Activated CD8-positive, alpha-beta memory T cell treated with anti-CD3 and anti-CD28 coated beads for 48 hours (primary cell): ENCODE data around the gene DSG3.
"Not testable (repeated sequence)": the region's sequence is repeated elsewhere in the genome, so short reads cannot be mapped to it uniquely, and the experiment has no call there.

ENCODE experiments used
- DNase-seq, 3 experiments: peaks; one replicate each; pipeline ENCODE4 v3.0.0-alpha.2; 2020; ENCODE audit warnings: low read depth in 2 of 3, low spot score in 2 of 3

The DSG3 gene

DNA sequence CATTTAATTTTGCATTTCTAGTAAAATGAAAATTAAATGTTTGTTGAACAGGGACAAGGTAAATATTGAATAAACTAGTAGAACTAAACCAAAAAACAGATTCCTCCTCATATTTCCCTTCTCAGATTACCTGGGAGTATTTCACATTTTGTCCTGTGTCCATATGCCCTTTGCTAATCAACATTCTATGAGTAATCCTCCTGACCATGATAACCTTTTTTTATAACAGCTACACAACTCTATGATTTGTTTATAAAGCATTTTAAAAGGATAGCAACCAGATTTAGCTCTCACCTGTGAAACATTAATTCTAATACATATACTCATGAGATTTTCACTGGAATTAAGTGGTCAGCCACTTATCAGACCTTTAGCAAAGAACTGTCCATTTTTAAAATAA is 43.3 kb downstream of the DSG3 start:
- no peak for DNase-seq

DNA sequence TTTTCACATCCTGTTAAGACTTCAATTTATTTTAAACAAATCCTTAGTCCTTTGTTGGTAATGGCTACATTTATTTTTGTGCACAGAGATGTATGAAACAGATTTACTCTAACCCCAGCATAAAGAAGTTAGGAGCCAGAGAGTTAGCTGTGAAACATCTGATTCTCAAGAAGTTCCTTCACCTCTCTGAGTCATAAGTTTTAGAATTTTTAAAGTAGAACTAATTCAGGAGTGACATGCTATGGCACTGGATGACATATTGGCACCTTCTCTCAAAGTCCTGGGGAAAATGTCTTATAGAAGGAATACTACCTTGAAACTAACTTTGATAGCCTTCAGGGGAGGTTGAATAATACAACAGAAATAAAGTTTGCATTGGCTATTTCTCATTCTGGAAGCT is 44.0 kb downstream of the DSG3 start:
- DNase-seq = no peak

DNA sequence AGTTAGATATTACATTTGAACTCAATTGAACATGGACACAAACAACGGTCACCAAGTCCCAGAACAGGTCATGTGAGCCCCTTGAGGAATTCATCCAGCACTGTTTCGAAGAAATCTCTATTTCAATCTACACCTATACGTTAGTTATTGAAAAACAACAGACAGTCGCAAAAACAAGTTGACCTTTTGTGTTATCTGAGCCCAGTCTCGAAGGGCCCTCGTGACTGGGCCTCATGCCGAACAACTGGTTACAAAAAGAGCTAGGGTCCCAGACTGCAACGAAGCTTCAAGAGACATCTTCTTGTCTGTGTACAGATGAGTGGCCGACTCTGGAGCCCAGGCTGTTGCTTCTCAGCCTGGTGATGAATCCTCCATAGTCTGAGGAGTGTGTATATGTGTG is 45.1 kb downstream of the DSG3 start:
- no peak for DNase-seq

DNA sequence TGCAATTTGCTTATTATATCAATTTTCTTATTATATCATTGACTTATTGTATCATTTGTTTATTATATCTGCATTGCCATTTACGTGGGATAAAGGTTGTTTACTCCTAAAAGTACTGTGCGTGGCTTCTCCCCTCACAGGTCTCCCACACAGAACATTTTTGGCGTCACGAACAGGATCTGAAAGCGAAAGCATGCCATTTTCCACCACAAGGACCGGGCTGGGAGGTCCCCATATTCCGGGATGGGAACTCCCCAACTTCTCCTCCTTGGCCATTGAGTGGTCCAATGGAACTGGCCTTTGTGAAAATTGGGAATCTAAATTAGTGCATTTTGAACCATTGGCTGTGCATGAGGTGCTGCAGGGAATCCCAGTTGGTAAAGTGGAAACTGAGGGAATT is 45.6 kb downstream of the DSG3 start:
- DNase-seq = no peak

DNA sequence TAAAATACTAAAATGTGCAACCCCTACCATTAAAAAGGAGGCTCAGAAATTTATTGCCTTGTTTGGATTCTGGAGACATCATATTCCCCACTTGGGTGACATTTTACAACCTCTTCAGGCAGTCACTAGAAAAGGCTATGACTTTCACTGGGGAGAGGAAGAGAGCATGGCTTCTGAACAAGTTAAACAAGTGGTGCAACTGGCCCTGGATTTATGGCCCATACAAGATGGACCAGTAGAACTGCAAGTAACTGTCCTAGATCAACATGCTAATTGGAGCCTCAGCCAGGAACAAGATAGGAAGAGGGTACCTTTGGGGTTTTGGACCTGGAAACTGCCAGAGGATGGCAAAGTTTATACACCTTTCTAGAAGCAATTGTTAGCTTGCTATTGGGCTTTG is 46.4 kb downstream of the DSG3 start:
- DNase-seq = no peak

DNA sequence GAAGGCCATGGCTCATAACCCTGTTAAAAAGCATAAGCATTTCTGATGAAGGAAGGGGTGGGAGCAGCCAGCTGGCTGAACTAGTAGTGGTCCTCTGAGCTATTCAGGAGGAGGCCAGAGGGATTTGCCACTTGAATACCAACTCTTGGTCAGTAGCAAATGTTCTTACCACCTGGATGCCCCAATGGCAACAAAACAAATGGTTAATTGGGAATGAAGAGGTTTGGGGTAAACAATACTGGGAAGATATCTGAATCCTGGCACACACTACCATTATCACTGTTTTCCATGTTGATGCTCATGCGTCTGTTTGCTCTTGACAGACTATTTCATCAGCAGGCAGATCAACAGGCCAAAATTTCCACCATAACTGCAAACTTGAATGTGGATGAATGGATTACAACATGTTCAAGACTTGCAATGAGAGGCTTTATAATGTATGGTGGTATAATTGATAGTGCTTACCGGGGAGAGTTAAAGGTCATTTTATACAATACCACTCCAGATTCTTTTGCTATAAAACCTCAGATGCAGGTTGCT is 47.2 kb downstream of the DSG3 start:
- DNase-seq = not testable (repeated sequence)

DNA sequence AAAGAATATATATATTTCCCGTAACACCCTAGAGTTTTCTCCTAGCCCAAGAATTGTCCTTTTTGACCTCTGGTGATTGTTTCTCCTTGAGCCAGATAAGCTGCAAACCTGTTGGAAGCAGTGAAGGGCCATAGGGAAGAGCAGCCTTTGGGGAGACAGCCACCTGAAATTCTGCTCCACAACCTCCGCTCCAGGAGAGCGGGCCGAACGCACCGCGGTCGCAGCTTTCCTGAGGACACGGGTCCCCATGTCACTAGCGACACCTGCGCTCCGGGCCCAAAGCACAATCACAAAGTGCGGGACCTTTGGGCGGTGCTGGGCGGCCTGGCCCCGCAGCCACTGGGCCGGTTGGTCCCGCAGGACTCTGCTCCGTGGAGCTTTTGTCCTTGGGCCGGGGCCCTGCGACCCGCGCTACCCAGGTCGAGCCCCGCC is 49.9 kb downstream of the DSG3 start:
- no peak for DNase-seq

DNA sequence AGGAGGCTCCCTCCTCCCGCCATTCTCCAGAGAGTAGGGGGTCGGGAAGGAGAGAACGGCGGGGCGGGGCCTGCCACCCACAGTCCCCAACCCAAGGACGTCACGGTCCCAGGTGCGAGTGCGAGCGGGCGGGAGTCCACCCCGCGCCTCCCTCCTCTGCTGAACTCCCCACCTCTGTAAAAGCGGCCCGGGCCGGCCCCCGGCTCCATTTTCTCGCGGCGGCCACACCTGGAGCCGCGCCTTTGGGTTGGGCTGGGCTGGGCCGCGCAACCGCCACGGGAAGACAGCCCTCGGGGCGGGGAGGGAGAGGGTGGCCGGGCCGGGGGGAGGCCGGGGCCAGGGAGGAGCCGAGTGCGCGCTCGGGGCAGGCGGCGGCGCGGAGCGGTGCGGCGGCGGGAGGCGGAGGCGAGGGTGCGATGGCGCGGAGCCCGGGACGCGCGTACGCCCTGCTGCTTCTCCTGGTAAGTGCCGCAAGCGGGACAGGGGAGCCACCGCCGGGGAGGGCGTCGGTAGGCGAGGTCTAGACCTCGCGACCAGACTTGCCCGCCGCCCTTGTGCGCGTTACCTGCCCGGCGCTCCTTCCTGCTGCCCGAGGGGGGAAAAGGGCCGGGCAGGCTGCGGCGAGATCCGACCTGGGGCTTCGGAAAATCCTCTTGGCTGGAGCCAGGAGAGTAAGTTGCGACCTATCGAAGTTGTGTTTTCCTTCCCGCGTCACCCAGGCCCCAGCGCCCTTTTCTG is 50.5 kb downstream of the DSG3 start, which contains the start of gene DSG2:
DSG2 (plus strand) TSS at position 342 of the 738 bp plus-strand sequence; CDS start at position 417, 75 bp downstream.
- no peak for DNase-seq

DNA sequence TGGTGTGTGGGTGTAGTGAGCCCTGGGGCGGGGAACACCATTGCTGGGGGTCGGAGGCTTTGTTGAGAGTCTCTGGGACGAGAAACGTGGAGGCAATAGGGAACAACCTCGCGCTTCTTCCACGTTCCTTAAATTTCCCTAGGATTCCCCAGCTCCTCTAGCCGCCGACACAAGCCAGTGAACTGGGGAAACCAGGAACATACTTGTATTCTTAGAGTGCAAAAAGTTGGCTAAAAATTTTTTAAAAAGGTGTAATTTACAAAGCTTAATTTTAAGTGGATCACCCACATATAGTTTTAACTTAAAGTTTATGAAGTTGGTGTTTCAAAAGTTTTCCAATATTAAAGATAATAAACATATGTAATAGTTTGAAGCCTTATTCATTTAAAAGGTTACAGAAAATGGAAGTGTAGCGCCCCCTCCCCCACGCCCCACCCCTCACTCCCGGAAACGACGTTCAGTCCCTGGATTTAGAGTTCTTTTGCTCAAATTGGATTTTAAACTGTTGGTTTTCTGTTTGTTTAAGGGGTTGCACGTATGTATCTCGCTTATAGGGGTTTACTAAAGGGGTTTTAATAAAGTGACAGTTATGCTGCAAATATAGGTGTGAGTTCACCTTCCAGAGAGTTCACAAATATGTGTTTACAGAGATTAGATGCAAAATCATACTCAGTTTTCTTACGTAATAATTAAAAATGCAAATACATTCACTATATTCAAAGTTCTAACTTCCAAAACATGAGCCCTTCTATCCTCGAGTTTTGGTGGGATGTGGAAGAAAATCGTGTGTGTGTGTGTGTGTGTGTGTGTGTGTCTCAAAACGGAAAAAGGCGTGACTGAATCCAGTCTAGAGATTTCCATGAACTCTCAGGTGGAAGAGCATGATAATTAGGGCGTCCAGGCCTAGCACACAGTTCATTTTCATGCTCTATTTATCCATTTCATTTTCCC is 51.3 kb downstream of the DSG3 start:
- DNase-seq = no peak

DNA sequence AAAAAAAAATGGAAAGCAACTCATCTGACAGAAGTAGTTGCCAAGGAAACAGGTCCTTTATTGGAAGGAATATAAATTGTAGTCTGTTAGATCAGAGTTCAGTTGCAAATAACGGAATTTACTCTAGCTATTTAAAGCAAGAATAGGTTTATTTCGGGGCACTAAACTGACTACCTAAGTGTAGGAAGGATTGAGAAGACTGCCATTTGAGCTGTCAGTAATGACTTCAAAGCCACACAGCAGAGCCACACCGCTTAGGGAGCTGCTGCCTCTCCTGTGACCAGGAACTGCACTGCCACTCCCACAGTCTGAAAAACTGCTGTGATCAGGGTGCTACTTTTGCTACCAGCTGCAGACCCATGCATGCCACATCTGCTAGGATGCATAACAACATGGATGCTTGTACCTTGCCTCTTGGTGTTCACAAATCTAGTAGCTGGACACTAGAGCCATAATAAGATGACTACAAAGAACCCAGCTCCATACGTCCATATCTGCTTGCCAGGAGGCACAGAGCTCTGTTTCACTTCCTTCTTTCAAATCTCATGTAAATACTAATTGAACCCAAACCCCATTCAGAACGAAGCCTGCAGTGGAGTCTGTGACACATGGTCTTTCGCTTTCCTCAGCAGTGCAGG is 52.6 kb downstream of the DSG3 start:
- DNase-seq = no peak

DNA sequence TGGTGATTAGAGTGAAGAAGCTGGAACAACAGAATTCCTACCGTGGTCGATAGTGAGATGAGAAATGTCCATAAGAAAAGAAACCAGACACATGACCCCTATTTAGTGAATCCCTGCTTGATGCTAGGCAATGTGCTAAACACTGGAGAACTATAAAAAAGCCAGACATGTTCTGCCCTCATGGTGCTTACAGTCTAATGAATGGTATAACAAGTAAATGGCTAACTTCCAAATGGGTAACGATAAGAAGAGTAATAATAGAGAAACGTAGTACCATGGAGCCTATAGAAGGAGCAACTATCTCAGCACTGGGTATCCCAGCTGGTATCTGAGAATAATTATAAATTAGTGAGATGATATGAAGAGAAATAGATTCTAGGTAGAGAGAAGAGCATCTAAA is 55.5 kb downstream of the DSG3 start:
- no peak for DNase-seq

DNA sequence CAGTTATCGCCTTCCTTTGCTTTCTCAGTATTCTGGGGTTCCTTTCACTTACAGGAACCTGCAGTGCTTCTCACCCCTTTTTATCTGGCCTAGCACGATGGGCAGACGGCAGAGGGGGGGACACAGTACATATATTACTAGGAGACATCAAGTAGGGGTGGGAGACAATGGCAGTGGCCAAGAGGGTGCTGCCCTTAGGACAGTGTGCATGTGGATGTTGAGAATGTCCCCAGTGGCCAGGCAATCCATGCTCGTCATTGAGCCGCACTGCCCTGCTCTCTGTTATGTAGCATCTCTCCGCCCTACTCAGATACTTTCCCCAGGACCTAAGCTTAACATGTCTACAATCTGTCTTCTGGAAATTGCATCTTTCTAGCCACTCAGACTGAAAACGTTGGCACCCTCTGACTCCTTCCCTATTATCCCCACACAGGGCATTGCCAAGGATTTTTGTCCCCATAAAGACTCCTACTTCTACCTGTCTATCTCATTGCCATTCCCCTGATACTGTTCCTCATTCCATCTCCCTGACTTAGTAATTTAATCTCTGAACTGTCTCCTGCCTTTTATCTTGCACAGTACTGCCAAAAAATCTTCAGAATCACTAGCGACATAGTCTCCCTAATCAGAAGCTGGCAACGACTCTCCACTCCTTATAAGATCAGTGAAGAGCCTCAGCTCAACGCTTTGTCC is 57.1 kb downstream of the DSG3 start:
- DNase-seq = no peak

DNA sequence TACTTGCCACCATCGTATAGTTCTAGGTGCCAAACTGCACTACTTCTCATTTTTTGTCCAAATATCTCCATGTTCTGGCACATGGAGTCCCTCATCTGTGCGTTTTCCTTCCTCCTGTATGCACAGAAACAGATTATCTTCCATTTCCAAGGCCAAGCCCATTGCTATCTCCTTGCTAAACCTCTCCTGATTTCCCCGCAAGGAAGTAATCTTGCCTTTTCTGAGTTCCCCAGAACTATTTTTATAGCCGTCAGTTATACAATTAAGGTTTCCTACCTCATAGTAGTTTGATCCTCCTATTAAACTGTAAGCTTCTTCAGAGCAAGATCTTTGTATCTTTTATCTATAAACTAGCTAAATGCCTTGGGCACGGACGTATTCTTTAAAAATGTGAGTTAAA is 57.6 kb downstream of the DSG3 start:
- DNase-seq = no peak

DNA sequence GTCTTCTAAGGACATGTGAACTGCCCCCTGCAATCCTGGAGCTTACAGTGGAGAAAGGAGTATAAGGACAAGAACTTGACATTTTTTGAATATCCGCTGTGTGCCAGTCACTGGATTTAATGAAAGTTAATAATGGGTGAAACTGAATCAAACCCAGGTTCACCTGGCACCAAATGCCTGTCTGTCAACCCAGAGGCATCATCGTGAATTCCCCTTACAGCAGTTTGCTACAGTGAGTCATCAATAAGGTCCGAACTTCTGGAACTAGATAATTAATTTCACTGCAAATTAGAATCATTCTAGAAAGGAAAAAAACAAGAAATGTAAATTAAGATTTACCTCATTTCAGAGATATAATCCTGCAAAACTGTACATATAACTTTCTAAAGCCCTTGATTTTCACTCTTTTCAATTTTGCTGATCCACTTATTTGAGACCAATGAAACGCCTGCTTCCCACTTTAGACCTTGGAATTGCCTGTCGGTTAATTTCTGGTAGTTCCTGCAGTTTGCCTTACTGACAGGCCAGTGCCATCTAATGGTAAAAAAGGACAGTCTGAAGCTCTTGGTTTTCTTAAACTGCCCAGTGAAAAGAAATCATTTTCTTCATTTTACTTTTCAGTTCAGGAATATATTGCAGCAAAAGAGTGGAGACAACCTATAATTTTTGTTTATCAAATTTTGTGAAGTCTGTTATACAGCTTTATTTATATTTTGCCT is 58.6 kb downstream of the DSG3 start:
- no peak for DNase-seq

DNA sequence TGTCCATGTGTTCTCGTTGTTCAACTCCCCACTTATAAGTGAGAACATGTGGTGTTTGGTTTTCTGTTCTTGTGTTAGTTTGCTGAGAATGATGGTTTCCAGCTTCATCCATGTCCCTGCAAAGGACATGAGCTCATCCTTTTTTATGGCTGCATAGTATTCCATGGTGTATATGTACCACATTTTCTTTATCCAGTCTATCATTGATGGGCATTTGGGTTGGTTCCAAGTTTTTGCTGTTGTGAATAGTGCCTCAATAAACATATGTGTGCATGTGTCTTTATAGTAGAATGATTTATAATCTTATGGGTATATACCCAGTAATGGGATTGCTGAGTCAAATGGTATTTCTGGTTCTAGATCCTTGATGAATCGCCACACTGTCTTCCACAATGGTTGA is 59.6 kb downstream of the DSG3 start:
- not testable (repeated sequence) for DNase-seq

DNA sequence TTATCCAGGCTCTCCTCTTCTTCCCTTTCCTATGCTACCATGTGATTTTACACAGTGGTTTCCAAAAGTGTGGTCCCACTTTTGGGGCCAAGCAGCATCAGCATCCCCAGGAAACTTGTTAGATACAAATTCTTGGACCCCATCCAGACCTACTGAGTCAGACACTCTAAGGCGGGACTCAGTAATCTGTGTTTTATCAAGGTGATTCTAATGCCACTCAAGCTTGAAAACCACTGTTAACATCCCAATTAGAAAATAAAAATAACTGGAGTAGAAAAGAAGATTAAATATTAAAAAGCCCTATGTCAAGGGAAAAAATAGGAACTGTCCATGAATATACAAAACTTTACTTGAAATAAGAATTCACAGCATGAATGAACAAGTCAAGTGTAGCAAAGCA is 61.2 kb downstream of the DSG3 start:
- DNase-seq = no peak

DNA sequence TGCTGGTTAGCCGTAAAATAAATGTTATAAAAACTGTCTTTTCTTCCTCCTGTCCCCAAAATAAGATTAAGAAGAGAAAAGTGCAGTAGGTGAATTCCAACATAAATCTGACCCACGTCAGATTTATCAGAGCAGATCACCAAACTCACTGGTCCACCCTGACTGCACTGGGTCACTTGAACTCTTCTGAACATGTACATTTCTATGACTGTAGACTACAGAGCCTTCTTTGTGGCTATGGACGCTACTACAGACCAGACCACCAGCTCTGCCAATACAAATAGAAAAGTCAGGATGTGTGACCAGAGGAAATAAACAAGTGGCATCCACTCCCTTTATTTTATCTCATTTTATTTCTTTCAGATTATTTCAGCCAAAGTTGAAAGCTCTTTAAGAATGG is 62.0 kb downstream of the DSG3 start:
- no peak for DNase-seq

DNA sequence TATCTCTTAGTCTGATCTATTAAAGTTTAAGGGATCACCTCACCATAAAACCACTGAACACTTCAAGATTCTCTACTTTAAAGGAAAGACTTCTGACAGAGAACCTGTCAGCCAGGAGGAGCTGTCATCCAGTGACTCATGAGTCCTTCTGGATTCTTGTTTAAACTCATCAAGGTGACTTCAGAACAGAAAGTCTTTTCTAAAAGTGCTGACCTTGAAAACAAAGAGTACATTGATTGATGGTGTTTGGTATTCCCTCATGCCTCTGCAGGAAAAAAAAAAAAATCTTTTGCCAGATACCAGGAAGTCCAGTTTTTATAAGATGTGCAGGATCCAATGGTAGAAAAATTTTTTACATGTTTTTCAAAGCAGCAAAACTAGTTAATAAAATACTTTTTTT is 62.8 kb downstream of the DSG3 start:
- no peak for DNase-seq

DNA sequence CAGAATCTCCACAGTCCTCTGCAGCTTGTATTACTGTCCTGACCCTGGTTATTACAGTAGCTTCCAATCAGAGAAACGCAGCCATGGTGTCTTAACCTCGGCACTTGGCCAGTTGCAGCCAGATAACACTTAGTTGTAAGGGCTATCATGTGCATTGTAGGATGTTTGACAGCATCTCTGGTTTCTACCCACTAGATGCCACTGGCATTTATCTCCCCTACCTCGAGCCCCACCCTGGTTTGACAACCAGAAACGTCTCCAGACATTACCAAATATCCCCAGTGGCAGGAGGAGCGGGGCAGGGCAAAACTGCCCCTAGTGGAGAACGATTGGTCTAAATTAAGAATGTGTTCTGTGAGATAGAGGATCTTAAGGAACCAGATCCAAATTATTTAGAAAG is 63.6 kb downstream of the DSG3 start:
- no peak for DNase-seq

DNA sequence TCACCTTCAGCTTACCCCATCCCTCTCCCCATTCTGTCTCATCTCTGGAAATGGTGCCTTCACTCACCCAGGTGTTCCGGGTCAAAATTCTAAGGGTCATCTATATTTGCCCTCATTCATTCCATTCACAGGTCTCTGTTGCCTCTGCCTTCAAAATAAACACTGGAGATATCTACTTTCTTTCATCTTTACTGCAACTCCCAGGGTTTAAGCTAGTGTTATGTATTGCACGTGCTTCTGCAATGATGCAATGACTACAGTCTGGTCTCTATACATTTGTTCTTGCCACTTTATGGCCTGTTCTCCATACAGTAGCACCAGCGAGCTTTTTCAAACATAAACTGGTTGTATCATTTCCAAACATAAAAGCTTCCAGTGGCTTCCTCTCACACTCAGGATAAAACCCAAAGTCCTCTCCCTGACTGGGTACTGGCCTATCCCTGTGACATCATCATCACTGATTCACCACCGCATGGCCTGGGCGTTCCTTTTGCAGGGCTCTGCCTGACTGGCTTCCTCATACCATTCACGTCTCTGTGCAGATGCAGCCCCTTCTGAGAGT is 64.7 kb downstream of the DSG3 start:
- no peak for DNase-seq
